ENCODE results near the gene MKNK2.
"Not testable (repeated sequence)": the region's sequence is repeated elsewhere in the genome, so short reads cannot be mapped to it uniquely, and the experiment has no call there.

The MKNK2 gene

DNA sequence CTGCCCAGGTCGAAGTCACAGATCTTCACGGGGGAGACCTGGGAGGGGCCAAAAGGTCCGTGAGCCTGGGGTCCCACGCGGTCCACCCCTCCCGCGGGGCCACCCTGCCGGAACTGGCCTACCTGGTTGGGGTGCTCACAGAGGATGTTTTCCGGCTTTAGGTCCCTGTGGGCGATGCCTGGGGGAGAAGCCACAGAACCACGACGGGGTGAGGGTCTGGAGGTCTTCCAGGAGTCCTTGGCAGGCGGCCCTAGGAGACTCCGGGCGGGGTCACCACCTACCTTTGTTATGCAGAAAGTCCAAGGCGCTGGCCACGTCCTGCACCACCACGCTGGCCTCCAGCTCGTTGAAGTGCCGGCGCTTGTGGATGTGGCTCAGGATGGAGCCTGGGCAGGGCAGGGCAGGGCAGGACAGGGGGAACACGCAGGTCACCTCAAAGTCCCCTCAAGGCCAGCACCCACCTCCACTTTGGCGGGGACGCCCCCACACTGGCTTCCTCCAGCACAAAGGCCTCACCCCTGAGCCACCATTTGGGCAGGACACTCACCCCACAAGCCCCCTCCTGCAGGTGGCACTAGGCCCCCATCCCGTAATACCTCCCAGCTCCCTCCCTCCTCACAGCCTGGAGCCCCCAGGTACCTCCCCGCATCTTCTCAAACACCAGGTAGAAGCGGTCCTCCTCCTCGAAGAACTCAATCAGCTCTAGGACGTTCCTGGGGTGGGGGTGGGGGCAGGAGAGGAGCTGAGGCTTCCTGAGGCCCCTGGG lies 8.4 kb downstream of the MKNK2 start:
- no peak for DNase-seq

DNA sequence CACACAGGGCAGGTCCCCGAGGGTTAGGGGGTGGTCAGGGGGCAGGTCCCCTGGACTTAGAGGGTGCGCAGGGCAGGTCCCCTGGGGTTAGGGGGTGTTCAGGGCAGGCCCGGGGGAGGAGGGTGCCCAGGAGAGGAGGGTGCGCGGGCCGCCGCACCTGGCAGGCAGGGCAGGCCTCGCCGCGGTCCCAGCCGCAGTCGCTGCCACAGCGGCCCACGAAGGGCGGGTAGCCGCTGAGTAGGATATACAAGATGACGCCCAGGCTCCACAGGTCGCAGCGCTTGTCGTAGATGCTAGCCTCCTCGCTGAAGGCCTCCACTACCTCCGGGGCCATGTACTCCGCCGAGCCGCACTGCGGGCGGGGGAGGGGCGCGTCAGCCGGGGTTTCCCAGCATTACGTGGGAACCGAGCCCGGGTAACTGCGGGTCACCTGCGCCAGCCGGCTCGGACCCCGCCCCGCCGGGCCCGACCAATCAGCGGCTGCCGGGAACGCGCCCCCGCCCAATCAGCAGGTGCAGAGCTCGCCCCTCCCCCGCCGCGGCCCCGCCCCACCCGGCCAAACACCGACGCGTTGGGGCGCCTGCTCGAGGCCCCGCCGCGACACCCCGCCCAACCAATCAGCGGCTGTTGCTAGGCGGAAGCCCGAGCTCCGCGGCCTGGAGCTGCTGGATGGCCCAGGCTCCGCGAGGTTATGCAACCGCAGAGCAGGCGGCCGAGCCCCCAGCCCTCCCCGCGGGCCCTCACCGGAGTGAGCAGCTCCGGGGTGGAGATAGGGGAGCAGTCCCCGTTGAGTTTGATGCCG lies 9.2 kb downstream of the MKNK2 start:
- peak; percentile 99 to 100 for DNase-seq

DNA sequence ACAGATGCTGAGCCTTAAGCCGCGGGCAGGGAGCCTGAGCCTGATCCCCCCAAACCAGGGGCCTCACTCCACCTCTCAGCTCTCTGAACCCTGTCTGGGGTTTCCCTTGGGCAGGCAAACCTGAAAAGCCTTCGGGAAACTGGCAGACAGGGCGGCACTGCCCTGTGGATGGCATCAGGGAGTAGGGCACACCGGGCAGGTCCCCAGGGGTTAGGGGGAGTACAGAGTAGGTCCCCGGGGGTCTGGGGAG lies 9.7 kb downstream of the MKNK2 start:
- DNase-seq: no peak

DNA sequence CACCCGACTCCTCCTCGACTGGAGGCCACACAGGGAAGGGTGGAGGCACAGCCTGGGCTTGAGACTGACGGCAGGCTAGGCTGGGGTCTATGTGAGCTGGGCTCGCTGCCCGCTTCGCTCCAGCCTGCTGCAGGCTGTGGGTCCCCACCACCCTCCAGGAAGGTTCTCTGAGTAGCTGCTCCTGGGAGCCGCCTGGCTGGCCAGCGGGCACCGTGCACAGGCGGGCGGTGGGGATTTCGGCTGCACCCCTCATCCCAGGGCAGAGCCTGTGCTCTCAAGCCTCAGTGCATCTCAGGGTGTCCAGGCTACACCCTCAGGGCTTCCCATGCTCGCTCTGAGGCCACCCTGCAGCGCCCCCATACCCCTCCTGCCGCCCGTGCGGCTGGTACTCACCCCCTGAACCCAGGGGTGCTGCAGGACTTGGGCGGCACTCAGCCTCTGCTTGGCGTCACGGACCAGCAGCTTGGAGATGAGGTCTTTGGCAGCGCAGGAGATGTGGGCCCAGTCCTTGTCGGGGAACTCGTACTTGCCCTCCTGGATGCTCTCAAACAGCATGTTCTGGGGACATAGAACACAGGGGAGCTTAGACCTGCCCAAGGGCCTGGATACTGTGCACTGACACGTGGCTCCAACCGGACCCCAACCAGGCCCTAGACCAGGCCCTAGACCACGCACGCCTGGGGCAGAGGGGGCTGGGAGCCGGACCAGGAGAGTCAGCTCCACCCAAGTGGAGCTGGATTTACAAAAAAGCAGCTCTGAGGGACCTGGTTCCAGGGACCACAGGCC lies 10.2 kb downstream of the MKNK2 start:
- DNase-seq: no peak

DNA sequence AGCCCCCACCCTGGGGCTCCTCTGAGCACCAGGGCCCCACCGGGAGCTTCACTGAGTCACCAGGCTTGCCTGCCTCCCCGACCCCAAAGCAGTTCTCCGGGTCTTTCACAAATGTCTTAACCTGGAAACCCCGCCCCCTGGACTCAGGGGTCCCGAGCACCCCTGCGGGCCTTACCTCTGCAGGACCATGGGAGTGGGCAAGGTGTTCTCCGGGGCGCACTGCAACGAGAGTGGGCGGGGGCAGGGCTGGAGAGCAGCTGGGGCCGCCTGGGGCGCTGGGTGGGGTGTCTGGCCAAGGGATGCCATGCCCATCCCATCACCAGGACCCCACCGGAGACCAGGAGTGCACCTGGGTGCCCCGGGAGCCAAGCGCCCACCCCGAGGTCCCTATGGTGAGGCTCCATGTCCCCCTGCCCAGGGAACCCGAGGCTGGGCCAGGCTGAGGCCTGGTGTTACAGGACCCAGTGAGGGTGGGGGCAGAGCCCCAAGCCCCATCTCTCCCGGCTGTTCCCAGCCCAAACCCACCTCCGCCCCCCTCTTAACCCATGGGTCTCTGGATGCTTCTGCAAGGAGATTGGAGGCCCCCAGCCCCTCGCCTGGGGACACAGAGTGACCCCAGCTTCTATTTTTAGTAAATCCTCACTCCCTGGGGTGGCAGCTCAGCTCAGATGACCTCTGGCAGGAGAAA lies 10.9 kb downstream of the MKNK2 start:
- DNase-seq: no peak

DNA sequence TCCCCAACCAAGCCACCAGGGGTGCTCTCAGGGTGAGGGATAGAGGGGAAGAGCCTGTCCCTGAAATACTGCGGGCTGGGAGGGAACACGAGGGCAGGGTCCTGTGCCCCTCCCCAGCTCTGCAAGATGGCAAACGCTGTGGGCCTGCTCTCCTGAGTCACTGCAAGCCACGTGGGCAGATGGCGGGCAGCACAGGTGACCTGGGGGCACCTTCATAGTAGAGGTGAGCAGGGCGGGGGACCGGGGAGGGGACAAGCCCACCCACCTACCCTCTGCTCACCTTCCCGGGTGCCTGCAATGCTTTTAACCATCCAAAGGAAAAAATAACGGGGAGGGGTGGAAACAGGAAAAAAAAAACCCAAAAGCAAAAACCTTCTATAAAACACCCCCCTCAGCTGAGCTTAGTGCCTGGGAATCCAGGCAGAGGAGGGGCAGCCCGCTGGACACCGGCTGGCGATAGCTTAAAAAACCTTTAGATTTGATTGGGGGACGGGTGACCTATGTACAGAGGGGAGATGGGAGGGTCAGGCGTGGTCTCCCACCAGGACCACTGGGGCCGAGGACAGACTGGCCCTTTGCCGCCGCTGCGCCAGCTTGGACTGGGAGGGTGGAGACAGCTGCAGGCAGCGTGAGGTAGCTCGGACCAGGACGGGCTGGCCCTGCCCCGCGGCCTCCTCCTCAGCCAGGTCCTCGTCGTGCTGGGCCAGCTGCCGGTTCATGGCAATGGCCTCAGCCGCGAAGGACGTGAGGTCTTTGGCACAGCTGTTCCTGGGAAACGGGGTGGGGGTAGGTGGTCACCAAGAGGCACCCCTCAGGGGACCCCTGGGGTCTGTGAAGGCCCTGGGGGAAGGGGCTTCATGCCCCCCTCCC lies 11.7 kb downstream of the MKNK2 start:
- no peak for DNase-seq

DNA sequence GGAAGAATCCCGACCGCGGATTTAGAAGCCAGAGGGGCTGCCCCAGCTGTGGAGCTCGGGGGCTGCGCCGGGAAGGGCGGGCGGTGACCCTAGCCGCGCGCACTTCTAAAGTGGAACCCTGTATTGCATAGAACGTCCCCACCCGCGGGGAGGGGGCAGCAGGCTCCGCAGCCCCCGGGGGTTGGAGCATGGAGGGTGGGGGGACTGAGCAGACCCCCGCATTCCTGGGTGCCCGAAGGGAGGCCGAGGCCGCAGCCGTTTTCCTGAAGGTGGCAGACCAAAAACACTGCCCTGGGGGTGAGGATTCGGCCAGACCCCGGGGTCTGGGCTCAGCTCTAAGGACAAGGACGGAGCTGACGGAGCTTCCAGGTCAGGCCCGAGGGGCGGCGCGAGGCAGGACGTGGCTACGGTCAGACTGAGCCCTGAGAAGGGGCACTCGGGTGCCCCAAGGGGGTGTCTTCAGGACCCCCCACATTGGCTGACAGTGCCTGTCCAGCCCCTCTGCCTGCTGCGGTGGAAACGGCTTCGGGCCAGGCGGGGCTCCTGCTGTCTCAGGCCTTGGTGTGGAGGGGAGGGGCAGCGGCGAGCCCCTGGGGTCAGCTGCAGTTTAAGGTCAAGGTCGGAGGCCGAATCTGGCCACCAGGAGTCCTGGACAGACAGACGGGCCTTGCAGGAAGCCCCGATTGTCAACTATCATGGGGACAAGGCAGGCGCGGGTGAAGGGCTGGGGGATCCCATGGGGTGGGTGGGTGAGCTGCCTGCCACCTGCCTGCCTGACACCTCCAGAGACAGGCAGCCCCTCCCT lies 12.6 kb downstream of the MKNK2 start:
- DNase-seq: no peak

DNA sequence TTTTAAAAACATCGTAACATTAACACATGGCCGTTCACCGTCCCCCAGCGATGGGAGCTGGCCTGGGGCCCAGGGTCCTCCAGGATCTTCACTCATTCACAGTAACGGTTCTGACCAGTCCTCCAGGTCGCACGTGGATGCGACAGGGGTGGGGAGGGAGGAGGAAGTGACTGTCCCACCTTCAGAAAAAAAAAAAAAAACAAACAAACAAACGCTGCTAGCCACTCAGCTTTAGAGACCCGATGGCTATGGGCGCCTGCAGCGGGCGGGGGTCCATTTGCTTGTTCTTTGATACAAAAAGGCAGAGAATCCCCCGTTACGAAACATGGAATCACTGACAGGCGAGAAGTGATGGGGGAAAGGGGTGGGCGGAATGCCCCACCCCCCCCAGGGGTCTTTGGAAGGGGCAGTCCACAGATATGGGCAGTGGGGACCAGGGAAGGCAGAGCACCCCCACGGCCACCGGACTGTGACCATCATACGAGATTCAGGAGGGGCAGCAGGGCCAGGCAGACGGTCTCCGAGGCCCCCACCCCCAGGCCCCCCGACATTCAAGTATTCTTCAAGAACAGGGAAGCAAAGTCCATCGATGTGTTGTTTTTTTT lies 13.3 kb downstream of the MKNK2 start:
- no peak for DNase-seq

DNA sequence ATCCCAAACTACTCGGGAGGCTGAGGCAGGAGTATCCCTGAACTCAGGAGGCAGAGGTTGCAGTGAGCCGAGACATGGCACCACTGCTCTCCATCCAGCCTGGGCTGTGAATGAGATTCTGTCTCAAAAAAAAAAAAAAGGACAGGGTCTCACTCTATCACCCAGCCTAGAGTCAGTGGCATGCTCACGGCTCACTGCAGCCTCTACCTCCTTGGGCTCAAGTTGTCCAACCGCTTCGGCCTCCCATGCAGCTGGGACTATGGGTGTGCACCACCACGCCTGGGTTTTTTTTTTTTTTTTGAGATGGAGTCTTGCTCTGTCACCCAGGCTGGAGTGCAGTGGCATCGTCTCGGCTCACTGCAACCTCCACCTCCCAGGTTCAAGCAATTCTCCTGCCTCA lies 14.6 kb downstream of the MKNK2 start:
- no peak for DNase-seq

DNA sequence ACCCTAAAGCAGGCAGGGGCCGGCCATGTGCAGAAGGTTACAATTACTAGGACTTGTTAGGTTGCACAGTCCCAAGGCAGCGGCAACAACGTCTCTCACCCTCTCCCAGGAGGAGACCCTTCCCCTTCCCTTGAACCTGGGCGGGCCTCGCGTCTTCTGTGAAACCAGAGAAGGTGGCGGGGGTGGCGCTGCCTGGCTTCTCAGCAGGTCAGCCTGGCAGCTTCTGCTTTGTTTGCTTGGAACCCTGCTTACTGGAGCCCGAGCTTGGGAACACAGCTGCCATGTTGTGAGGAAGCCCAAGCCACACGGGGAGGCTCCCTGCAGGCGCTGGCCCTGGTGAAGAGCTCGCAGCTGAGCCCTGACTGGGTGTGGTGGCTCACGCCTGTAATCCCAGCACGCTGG lies 15.5 kb downstream of the MKNK2 start:
- no peak for DNase-seq

DNA sequence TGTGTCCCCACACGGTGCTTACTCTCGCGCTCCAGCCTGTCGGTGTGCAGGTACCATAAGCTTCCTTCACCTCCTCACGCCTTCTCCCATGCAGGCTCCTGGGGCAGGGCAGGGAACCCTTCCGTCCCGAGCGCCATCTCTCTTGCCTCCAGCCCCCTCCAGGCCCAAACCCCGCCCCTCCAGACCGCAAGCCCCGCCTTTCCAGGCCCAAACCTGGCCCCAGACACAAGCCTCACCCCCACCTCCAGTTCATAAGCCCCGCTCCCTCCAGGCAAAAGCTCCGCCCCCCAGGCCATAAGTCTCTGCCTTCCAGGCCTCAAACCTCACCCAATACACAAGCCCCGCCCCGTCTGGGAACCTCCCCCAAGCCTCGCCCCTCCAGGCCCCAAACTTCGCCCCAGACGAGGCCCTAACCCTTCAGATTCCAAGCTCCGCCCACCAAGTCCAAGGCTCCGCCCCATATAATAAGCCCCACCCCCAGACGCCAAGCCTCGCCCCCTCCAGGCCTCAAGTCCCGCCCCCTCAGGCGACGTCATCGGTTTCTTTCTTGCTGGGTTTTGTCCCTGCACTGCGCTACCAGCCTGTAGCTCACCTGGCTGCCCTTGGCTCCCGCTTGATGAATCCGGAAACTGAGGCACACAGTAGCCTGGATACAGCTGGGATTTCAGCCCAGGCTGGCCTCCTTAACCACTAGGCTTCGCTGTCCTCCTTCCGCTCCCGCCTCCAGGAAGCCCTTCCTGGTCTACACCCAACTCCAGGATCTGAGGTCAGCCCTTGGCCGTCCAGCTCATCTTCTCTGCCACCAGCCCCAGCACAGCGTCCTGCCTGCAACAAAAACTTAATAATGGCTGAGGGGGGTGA lies 16.1 kb downstream of the MKNK2 start:
- peak; percentile 28 to 54 for DNase-seq

DNA sequence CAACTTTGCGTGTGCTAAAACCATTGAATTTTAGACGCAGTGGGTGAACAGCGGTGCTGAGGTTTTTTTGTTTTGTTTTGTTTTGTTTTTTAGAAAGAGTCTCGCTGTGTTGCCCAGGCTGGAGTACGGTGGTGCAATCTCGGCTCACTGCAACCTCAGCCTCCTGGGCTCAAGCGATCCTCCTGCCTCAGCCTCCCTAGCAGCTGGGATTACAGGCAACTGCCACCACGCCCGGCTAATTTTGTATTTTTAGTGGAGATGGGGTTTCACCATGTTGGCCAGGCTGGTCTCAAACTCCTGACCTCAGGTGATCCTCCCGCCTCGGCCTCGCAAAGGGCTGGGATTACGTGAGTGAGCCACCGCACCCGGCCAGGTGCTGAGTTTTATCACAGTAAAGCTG lies 16.8 kb downstream of the MKNK2 start:
- not testable (repeated sequence) for DNase-seq

DNA sequence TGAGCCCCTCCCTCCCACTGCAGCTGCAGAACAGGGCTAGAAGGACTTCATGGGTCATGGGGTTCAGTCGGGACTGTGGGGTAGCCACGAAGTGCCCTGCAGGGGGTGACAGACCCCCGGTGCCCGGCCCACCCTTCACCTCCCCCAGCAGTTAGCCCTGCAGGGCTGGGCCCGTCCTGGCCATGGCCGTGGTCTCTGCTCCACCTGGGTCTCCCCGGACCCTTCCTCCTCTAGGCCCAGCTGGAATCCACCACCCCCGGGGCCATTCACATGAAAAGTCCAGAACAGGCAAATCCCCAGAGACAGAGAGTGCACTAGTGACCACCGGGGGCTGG lies 17.3 kb downstream of the MKNK2 start:
- no peak for DNase-seq

DNA sequence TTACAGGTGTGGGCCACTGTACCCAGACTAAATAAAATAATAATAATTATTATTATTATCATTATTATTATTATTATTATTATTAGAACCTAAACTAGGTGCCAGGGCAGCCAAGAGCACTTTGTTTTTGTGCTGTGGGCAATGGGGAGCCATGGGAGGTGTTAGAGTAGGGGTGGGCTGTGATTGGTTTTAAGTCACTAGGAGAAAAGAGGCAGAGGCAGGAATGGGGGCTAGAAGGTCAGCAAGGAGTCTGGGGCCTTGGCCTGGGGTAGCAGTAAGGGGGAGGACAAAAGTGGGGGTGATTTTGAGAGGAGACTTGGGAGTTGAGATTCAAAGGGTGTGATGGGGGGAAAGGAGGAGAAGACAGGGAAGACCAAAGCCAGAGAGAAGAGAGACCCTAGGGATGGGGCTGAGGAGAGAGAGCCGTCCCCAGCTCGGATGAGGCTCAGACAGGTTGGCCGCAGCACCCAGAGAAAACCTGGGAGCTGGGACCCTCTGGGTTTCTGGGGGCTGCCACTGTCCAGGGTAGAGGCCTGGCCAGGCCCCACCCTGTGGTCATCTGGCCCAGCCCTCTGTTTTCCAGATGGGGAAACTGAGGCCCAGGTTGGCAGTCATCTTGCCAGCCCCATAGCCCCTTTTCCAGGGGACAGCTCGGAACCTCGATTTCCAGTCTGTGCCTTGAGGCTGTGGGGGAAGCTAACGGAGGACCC lies 17.8 kb downstream of the MKNK2 start:
- no peak for DNase-seq

DNA sequence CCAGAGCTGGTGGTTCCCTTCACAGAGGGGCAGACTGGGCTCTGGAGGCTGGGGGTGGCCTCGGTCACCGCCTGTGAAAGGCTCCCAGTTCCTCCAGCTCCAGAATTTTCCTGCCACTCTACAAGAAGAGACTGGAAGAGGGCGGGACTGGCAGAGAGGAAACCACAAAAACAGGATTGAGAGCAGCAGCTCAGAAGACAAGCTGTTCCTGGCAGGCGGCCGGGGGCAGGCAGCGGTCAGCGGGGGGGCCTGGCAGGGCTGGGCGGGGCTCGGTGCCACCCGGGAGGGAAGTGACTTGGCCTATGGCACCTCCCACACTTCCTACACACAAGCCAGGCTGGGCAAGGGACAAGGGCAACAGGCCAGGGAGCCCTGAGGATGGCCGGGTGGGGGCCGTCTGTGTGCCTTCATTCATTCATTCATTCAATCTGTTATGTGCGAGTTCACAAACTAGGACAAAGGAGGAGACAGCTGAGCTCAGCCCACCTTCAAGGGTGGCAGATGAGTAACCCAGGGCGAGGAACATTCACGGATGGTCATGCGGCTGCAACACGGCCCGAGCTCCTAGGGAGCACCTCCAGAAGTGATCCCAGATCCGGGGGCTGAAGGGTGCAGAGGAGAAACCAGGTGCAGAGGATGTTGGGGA lies 18.6 kb downstream of the MKNK2 start:
- no peak for DNase-seq

DNA sequence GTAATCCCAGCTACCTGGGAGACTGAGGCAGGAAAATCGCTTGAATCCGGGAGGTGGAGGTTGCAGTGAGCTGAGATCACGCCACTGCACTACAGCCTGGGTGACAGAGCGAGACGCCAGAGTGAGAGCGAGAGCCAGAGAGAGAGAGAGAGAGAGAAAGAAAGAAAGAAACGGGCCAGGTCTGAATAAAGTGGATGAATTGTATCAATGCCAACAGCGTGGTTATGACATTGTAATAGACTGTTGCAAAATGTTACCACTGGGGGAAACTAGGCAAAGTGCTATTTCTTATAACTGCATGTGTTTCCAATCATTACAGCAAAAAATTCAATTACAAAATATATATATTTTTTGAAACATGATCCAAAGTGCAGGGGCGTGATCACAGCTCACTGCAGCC lies 23.7 kb downstream of the MKNK2 start:
- DNase-seq: no peak

DNA sequence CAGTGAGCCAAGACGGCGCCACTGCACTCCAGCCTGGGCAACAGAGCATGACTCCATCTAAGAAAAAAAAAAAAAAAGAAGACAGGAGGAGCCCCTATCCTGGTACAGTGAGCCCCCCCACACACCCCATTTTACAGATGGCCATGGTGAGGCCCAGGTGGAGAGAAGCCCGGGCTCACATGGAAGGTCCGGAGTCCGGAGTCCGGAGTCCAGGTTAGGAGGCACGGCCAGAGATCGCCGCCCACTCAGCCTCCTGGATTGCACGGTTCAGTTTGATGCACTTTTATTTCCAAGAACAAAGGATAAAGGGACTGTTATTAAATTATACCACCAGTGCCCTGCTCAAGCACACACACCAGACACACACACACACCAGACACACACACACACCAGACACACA lies 24.3 kb downstream of the MKNK2 start:
- no peak for DNase-seq

DNA sequence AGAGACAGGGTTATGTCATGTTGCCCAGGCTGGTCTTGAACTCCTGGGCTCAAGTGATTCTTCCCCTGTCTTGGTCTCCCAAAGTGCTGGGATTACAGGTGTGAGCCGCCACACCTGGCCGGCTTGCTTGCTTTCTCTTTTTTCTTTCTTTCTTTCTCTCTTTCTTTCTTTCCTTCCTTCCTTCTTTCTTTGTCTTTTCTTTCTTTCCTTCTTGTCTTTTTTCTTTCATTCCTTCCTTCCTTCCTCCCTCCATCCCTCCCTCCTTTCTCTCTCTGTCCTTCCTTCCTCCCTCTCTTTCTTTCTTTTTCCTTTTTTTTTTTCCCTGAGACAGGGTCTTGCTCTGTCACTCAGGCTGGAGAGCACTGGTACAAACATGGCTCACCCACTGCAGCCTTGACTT lies 28.8 kb downstream of the MKNK2 start:
- DNase-seq: no peak
